ENCODE results near the gene NANOS3. TPM values are rescaled to one million over a fixed set of nuclear protein-coding genes. Genes with fewer than 3 reads are reported as not detected.

Gene NANOS3
- total RNA-seq, 6 experiments from 2014 or later = 0.91 to 1.7 (median 1.4) TPM

DNA sequence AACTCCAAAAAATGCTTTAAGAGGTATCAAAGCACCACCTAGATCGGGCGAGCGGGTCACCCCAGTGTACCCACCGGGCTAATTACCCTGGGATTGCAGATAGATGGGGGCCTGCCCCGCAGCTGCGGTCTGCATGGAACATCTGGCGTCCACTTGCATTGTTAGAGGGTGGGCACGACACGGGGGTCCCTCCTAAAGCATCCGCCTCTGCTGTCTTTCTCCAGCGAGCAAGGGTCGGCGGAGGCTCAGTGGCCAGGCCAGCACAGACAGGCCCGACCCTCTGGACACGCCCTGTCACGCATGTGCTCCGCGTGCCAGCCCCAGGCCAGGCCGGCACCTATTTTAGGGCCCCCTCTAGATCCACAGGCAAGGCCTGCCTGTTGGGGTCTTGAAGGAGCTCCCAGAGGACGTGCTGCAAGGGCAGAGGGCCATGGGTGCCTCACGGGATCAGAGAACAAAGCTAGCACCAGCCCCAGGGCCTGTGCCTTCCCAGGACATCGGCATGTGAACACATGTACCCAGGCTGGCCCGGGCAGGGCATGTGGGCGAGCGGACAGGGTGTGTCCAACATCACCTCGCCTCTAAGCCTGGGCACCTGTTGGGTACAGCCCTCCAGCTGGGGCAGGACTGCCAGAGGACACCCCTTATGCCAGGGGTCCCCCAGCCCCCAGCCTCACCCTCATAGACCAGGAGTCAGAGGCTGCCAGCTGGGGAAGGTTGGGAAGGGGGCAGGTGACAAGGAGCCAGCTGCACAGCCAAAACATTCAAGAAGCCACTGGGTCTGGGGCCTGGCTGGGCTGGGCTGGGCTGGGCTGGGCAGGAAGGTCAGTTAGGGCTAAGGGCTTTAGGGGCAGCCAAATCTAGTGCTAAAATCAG is 35.6 kb upstream of the NANOS3 start:
- Mint-ChIP-seq H3K36me3 (ENCODE audit: low read depth) (peaks cover 46% of the 10 kb centered on the region), H3K4me3 (peak overlapping the region; percentile 99), H3K27me3 (ENCODE audit: insufficient read depth) (peaks cover 66% of the 10 kb centered on the region), H3K4me1 (ENCODE audit: low read depth) (peaks cover 61% of the 10 kb centered on the region), H3K27ac (peak overlapping the region; percentile 100), H3K9me3 (peaks cover 55% of the 10 kb centered on the region)
- TF ChIP-seq, protein P1, sequence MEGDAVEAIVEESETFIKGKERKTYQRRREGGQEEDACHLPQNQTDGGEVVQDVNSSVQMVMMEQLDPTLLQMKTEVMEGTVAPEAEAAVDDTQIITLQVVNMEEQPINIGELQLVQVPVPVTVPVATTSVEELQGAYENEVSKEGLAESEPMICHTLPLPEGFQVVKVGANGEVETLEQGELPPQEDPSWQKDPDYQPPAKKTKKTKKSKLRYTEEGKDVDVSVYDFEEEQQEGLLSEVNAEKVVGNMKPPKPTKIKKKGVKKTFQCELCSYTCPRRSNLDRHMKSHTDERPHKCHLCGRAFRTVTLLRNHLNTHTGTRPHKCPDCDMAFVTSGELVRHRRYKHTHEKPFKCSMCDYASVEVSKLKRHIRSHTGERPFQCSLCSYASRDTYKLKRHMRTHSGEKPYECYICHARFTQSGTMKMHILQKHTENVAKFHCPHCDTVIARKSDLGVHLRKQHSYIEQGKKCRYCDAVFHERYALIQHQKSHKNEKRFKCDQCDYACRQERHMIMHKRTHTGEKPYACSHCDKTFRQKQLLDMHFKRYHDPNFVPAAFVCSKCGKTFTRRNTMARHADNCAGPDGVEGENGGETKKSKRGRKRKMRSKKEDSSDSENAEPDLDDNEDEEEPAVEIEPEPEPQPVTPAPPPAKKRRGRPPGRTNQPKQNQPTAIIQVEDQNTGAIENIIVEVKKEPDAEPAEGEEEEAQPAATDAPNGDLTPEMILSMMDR (IDR thresholded peaks at IDR 0.05) = no peak
- peak; percentile 59 for DNase-seq

DNA sequence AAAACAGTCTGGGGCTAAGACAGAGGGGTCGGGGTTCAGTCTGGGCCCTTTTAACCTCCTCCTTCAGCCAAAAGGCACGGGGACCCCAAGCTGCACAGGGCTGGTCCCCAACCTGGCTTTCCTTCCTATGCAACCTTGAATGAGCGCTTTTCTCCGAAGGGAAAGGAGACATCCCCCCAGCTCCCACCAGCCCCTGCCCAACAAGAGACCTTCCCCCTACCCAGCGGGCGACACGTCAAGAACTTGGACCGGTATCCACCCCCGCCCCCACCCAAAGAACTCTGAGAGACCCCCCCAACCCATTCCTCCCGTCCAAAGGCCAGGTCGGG is 35.0 kb upstream of the NANOS3 start:
- peaks cover 60% of the 10 kb centered on the region for H3K27me3 Mint-ChIP-seq (ENCODE audit: insufficient read depth)
- peaks cover 42% of the 10 kb centered on the region for H3K36me3 Mint-ChIP-seq (ENCODE audit: low read depth)
- TF ChIP-seq, protein P1 (IDR thresholded peaks at IDR 0.05) = no peak
- peaks cover 49% of the 10 kb centered on the region for H3K9me3 Mint-ChIP-seq
- peak; percentile 43 for DNase-seq
- peaks cover 61% of the 10 kb centered on the region for H3K4me1 Mint-ChIP-seq (ENCODE audit: low read depth)
- peak overlapping the region; percentile 99 for H3K4me3 Mint-ChIP-seq
- H3K27ac Mint-ChIP-seq = peak overlapping the region; percentile 100

- Mint-ChIP-seq H3K9me3 (peaks cover 44% of the 10 kb centered on the region), H3K4me3 (peak overlapping the region; percentile 99), H3K27me3 (ENCODE audit: insufficient read depth) (peaks cover 54% of the 10 kb centered on the region), H3K4me1 (ENCODE audit: low read depth) (peaks cover 57% of the 10 kb centered on the region), H3K36me3 (ENCODE audit: low read depth) (peaks cover 37% of the 10 kb centered on the region), H3K27ac (peak overlapping the region; percentile 100)
- TF ChIP-seq, protein P1 (IDR thresholded peaks at IDR 0.05) = peak; percentile 39
- peak; percentile 75 for DNase-seq
Measured at GRCh38 chr19:13842291-13843103, 34.4 kb upstream of the NANOS3 start.

GRCh38 chr19:13843104-13843921 is 33.6 kb upstream of the NANOS3 start:
- Mint-ChIP-seq H3K9me3 (peaks cover 36% of the 10 kb centered on the region), H3K27me3 (ENCODE audit: insufficient read depth) (peaks cover 46% of the 10 kb centered on the region), H3K27ac (peak overlapping the region; percentile 88), H3K4me3 (peak overlapping the region; percentile 84), H3K4me1 (ENCODE audit: low read depth) (peaks cover 53% of the 10 kb centered on the region), H3K36me3 (ENCODE audit: low read depth) (peaks cover 32% of the 10 kb centered on the region)
- DNase-seq = no peak
- TF ChIP-seq, protein P1 (IDR thresholded peaks at IDR 0.05) = no peak

DNA sequence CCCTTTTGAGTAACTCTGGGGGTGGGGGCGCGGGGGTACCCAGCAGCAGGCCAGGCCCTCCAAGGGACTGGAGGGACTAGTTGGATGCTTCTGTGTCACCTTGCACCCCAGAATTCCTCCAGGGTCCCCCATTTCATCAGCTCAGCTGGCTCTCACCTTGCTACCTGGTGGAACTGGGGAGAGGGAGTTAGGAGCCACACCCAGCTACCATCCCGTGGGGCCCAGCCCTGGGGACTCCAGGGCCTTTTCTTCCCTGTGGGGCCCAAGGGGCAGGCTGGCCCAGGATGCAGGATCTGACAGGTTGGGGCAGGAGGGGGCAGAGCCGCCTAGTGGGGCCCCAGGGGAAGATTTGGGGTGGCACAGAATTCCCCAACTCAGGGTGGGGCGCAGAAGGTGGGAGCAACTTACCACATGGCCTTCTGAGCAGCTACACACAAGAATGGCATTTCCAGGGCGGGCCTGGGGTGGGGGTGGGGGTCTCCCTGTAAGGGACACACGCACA is 32.8 kb upstream of the NANOS3 start:
- TF ChIP-seq, protein P1 (IDR thresholded peaks at IDR 0.05) = no peak
- no peak for DNase-seq
- peaks cover 24% of the 10 kb centered on the region for H3K36me3 Mint-ChIP-seq (ENCODE audit: low read depth)
- H3K4me3 Mint-ChIP-seq = peak overlapping the region; percentile 84; the same call in 1 of the 2 replicates
- H3K27me3 Mint-ChIP-seq (ENCODE audit: insufficient read depth) = peaks cover 37% of the 10 kb centered on the region
- H3K4me1 Mint-ChIP-seq (ENCODE audit: low read depth) = peaks cover 53% of the 10 kb centered on the region
- peak overlapping the region; percentile 100 for H3K27ac Mint-ChIP-seq
- peaks cover 27% of the 10 kb centered on the region for H3K9me3 Mint-ChIP-seq

Measured in HFFc6 (cell line).